Peyer's patch (tissue), 4 donors: ENCODE data around the gene ZNF678.

Source experiments
- CTCF ChIP-seq, 6 experiments: fragments of 450-650 bp in 4 of 6; fragments of 200-600 bp in 2 of 6; sonication (generic) in 1 of 6; IDR thresholded peaks; one replicate each; pipeline ENCODE4 v1.5.1; 2017 to 2019; ENCODE audit warnings: antibody characterized with exemption in 6 of 6, mild to moderate bottlenecking in 3 of 6, moderate library complexity in 1 of 6
- POLR2A ChIP-seq, 2 donors: fragments of 450-650 bp; IDR thresholded peaks; one replicate each; pipeline ENCODE4 v1.5.1; 2017; ENCODE audit warnings: antibody characterized with exemption in 2 of 2, mild to moderate bottlenecking in 2 of 2, moderate library complexity in 2 of 2

- TF ChIP-seq CTCF (IDR thresholded peaks at IDR 0.05): no peak
- TF ChIP-seq POLR2A (IDR thresholded peaks at IDR 0.05): no peak
Measured at GRCh38 chr1:227685807-227686206, 122.5 kb downstream of the ZNF678 start.
